CD4-positive, alpha-beta memory T cell (primary cell): ENCODE results near the gene ZBTB32. TPM values are rescaled to one million over a fixed set of nuclear protein-coding genes. Genes with fewer than 3 reads are reported as not detected.

Experiments used
- CTCF ChIA-PET: fragments of 350-600 bp; sonication (Branson Sonifier 250); formaldehyde crosslinking; loops from one replicate; lab custom pipeline; 2021; ENCODE audit warnings: inconsistent platforms; ENCODE audit not compliant: partially characterized antibody; lab: Charles Lee
- POLR2A ChIA-PET: fragments of 350-600 bp; sonication (Branson Sonifier 250); formaldehyde crosslinking; loops from one replicate; lab custom pipeline; 2021; ENCODE audit not compliant: partially characterized antibody; lab: Charles Lee
- DNase-seq, 5 donors: peaks; one replicate each; pipeline versions ENCODE4 v3.0.0 to v3.0.0-alpha.2; 2020 to 2022; ENCODE audit warnings: mixed read lengths in 1 of 5
- H3K27ac ChIP-seq: one replicate; pipeline ENCODE4 v1.7.0; 2013; ENCODE audit warnings: low read depth, low read length
- H3K27me3 ChIP-seq: 2 replicates; pipeline ENCODE4 v1.7.0; 2013; ENCODE audit warnings: mild to moderate bottlenecking, low read length, moderate library complexity; ENCODE audit not compliant: insufficient read depth
- H3K36me3 ChIP-seq: 2 replicates; pipeline ENCODE4 v1.7.0; 2013; ENCODE audit warnings: mild to moderate bottlenecking, low read length, moderate library complexity; ENCODE audit not compliant: insufficient read depth
- H3K4me1 ChIP-seq: 2 replicates; pipeline ENCODE4 v1.7.0; 2013; ENCODE audit warnings: mild to moderate bottlenecking, low read length, moderate library complexity; ENCODE audit not compliant: insufficient read depth
- H3K4me3 ChIP-seq, 2 donors: one replicate each; pipeline ENCODE4 v1.7.0; 2013; ENCODE audit warnings: low read length in 2 of 2, mild to moderate bottlenecking in 1 of 2
- H3K9me3 ChIP-seq, 2 donors: one replicate each; pipeline ENCODE4 v1.7.0; 2013; ENCODE audit warnings: low read length in 2 of 2, control low read depth in 1 of 2; ENCODE audit not compliant: control insufficient read depth in 1 of 2
- H3K27ac Mint-ChIP-seq, 7 donors: one replicate each; pipeline ENCODE4 v1.8.0; 2020 to 2021; ENCODE audit warnings: mixed read lengths in 7 of 7, mild to moderate bottlenecking in 6 of 7, inconsistent platforms in 3 of 7, moderate library complexity in 3 of 7
- H3K27me3 Mint-ChIP-seq, 2 donors: one replicate each; pipeline ENCODE4 v1.8.0; 2020 to 2021; ENCODE audit warnings: mixed read lengths in 2 of 2
- H3K36me3 Mint-ChIP-seq, 2 donors: one replicate each; pipeline ENCODE4 v1.8.0; 2020 to 2021; ENCODE audit warnings: mixed read lengths in 2 of 2, inconsistent platforms in 1 of 2, mild to moderate bottlenecking in 1 of 2
- H3K4me1 Mint-ChIP-seq, 4 donors: one replicate each; pipeline ENCODE4 v1.8.0; 2020 to 2021; ENCODE audit warnings: mixed read lengths in 4 of 4, mild to moderate bottlenecking in 1 of 4
- H3K4me3 Mint-ChIP-seq, 8 donors: one replicate each; pipeline ENCODE4 v1.8.0; 2020 to 2021; ENCODE audit warnings: mixed read lengths in 8 of 8, mild to moderate bottlenecking in 7 of 8, moderate library complexity in 6 of 8, inconsistent platforms in 3 of 8
- H3K9me3 Mint-ChIP-seq, 8 donors: one replicate each; pipeline ENCODE4 v1.8.0; 2020 to 2021; ENCODE audit warnings: mixed read lengths in 8 of 8, mild to moderate bottlenecking in 5 of 8, inconsistent platforms in 3 of 8, moderate library complexity in 1 of 8
- intact Hi-C: fragments of 100-400 bp; cut with micrococcal nuclease; formaldehyde crosslinking; loops from one replicate; pipeline ENCODE4 v1.15.1; 2023
- polyA plus RNA-seq, 2 donors: library from polyadenylated mRNA; unstranded; fragments of 300-500 nt; fragmentation: Illumina TruSeq; gene quantifications; one replicate each; pipeline ENCODE4 v1.2.3, GENCODE V29; 2021
- total RNA-seq, 2 experiments: library from RNA; stranded (reverse); gene quantifications; one replicate each; pipeline ENCODE4 v1.2.3, GENCODE V29; 2021

The ZBTB32 gene
- total and polyA plus RNA-seq, 4 experiments from 2014 or later: 0.45 to 0.50 (median 0.49) TPM; not detected in 1

DNA sequence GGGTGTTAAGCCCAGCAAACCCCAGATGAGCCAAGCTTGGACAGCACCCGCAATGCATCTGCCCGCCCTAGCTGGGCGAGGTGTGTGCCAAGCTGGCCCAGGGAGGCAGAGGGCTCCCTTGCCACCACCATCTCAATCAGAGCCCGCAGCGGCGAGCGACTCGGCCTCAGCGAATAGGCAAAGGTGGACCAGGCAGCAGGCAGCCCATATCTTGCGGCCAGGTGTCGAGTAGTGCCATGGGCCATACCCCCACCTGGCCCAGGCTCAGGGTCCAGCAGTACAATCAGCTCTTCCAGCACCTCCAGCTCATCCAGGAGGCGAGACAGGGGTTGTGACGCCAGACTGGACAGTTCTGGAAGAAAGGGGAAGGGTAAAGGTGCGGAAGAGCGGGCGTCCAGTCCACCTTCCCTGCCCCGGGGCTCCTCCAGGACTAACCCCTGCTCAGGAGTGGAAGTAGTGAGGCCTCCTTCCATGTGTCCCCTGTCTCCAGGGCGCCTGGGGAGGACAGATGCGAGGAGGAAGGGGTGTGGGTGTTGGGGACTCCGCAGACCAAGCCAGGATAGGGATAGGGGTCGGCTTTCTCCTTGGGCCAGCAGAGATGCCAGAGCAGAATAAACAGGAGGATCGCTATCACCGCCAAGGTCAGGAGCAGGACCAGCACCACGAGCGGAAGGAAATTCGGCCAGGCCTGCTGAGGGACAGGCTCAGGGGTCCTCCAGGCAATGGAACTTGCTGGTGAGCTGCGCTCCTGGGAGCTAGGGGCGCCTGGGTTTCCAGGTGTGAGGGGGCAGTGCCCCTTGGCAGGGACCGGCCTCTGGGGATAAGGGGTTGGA lies 35.1 kb downstream of the ZBTB32 start:
- Mint-ChIP-seq H3K27me3 (no peaks in the 10 kb centered on the region), H3K9me3 (no peaks in the 10 kb centered on the region), H3K4me1 (peaks cover 17 to 61% (median 39%) of the 10 kb centered on the region in 4 donors), H3K36me3 (peaks cover 15 to 42% of the 10 kb centered on the region in 2 donors), H3K4me3 (peak overlapping the region; percentile 52 to 98 (median 89)), H3K27ac (peak overlapping the region in 3 of 7 donors; percentile 52 to 99 (median 61))
- intact Hi-C loops: loop anchor here (1.0 to 10.0 kb wide), 4 partner anchors 22 to 1635 kb away; partner anchors contain the start of genes ARHGAP33 and ZNF527
- H3K9me3 ChIP-seq: no peaks in the 10 kb centered on the region
- no peaks in the 10 kb centered on the region for H3K27me3 ChIP-seq
- peak in 1 of 5 donors; percentile 29 for DNase-seq
- ChIA-PET POLR2A (interaction anchor here (1.0 to 5.7 kb wide), 13 partner anchors 10 to 96 kb away, joined by 3 to 37 read pairs (median 6); partner anchors contain the start of genes COX6B1, HSPB6, KMT2B and LIN37), CTCF (interaction anchor here (1.5 to 2.2 kb wide), 2 partner anchors 13 to 21 kb away, joined by 3 to 6 read pairs; partner anchors contain the start of gene KMT2B)
- H3K27ac ChIP-seq: no peak overlapping the region
- peaks cover 22% of the 10 kb centered on the region for H3K36me3 ChIP-seq
- peaks cover 57% of the 10 kb centered on the region for H3K4me1 ChIP-seq
- peak overlapping the region in 1 of 2 donors; percentile 88 for H3K4me3 ChIP-seq

DNA sequence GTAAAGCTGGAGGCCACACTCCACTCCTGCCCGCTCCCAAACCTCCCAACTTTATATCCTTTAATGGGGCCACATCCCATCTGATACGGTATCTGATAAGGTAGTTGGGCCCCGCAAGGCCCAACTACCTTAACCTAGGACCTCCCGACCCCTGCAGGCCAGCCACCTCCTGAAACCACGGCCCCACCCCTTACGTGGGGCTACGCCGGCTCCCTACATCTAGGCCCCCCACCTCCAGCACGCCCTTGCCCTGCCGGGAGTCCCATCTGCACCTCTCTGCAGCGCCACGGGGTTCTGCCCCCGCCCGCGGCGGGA lies 35.7 kb downstream of the ZBTB32 start:
- H3K9me3 ChIP-seq: no peaks in the 10 kb centered on the region
- H3K4me3 Mint-ChIP-seq: peak overlapping the region; percentile 88 to 98 (median 90)
- H3K27ac Mint-ChIP-seq: peak overlapping the region in 4 of 7 donors; percentile 57 to 99 (median 93)
- peaks cover 57% of the 10 kb centered on the region for H3K4me1 ChIP-seq
- no peaks in the 10 kb centered on the region for H3K27me3 ChIP-seq
- no peaks in the 10 kb centered on the region for H3K27me3 Mint-ChIP-seq
- H3K27ac ChIP-seq: peak overlapping the region; percentile 24
- peaks cover 18 to 62% (median 39%) of the 10 kb centered on the region in 4 donors for H3K4me1 Mint-ChIP-seq
- intact Hi-C loops: loop anchor here (1.0 to 10.0 kb wide), 4 partner anchors 23 to 1635 kb away; partner anchors contain the start of genes ARHGAP33 and ZNF527
- DNase-seq: no peak
- ChIA-PET POLR2A (interaction anchor here (0.9 to 5.7 kb wide), 17 partner anchors 9 to 97 kb away, joined by 3 to 37 read pairs (median 5); partner anchors contain the start of genes COX6B1, HSPB6, KMT2B and LIN37), CTCF (interaction anchor here (2.2 kb wide), 1 partner anchor 22 kb away, joined by 6 read pairs; the partner anchor contains the start of gene KMT2B)
- peaks cover 12 to 42% of the 10 kb centered on the region in 2 donors for H3K36me3 Mint-ChIP-seq
- peak overlapping the region; percentile 83 to 88 for H3K4me3 ChIP-seq
- peaks cover 17% of the 10 kb centered on the region for H3K36me3 ChIP-seq
- H3K9me3 Mint-ChIP-seq: no peaks in the 10 kb centered on the region

DNA sequence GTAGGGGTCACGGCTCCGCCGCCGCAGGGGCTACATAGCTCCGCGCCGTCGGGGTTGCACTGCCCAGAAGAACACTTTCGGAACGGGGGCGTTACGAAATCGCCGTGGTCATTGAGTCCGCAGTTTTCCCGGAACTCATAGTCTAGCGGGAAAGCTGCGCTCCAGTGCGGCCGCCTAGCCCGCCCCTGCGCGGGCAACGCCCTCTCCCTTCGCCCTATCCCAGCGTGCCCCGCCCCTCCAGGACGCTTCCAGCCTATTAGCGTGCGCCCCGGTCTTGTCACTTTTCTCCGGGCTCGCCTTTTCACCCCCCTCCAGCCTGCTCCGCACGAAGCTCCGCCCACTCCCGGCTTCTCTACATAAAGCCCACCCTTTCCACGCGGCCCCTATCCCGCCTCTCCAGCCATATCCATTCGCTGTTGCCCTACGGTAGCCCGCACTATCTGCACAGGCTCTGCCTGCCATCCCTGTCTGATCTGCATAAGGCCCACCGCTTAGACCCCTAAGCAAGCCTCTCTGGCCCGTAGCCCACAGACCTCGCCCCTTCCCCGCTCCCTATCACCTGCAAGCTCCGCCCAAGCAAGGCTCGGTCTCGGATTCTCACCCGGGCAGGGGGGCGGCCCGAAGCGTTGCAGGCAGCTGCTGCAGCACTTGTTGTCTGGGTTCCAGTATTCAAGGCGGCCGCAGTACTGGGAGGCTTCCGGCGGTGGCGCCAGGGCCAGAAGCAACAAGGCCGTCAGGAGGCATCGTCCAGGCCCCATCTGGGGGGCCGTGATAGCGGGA lies 36.3 kb downstream of the ZBTB32 start:
- Mint-ChIP-seq H3K4me3 (peak overlapping the region; percentile 88 to 98 (median 90)), H3K4me1 (peaks cover 17 to 65% (median 42%) of the 10 kb centered on the region in 4 donors), H3K36me3 (peaks cover 10 to 43% of the 10 kb centered on the region in 2 donors), H3K27ac (peak overlapping the region; percentile 93 to 99 (median 94)), H3K9me3 (no peaks in the 10 kb centered on the region), H3K27me3 (no peaks in the 10 kb centered on the region)
- ChIA-PET CTCF (interaction anchor here (2.2 kb wide), 1 partner anchor 22 kb away, joined by 6 read pairs; the partner anchor contains the start of gene KMT2B), POLR2A (interaction anchor here (0.9 to 5.7 kb wide), 17 partner anchors 8 to 97 kb away, joined by 3 to 37 read pairs (median 5); partner anchors contain the start of genes COX6B1, HSPB6, KMT2B and LIN37)
- Histone ChIP-seq H3K4me3 (peak overlapping the region; percentile 83 to 88), H3K4me1 (peaks cover 59% of the 10 kb centered on the region), H3K36me3 (peaks cover 17% of the 10 kb centered on the region), H3K27me3 (no peaks in the 10 kb centered on the region), H3K27ac (peak overlapping the region; percentile 77), H3K9me3 (no peaks in the 10 kb centered on the region)
- intact Hi-C loops: loop anchor here (1.0 to 10.0 kb wide), 4 partner anchors 23 to 1634 kb away; partner anchors contain the start of genes ARHGAP33 and ZNF527
- peak; percentile 90 to 97 (median 91) for DNase-seq

DNA sequence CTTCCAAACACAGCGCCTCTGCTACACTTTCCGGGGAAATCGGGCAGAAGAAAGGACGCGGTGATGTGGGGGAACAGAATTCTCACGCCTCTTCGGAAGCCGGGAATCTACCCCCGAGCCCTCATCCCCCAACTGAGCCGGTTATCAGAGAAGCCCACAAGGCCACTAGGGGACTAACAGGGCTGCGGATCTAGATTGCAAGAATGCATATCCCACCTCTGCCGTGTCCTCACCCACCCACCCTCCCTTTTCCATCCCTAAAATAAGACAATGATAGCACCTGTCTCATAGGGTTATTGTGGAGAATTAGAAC lies 36.8 kb downstream of the ZBTB32 start:
- peak overlapping the region; percentile 88 to 98 (median 92) for H3K4me3 Mint-ChIP-seq
- Histone ChIP-seq H3K4me1 (peaks cover 63% of the 10 kb centered on the region), H3K27ac (peak overlapping the region; percentile 77), H3K9me3 (no peaks in the 10 kb centered on the region), H3K27me3 (no peaks in the 10 kb centered on the region), H3K36me3 (peaks cover 17% of the 10 kb centered on the region), H3K4me3 (peak overlapping the region; percentile 83 to 88)
- H3K27me3 Mint-ChIP-seq: no peaks in the 10 kb centered on the region
- H3K9me3 Mint-ChIP-seq: no peaks in the 10 kb centered on the region
- H3K27ac Mint-ChIP-seq: peak overlapping the region; percentile 93 to 99 (median 97)
- ChIA-PET CTCF (interaction anchor here (2.2 kb wide), 1 partner anchor 23 kb away, joined by 6 read pairs; the partner anchor contains the start of gene KMT2B), POLR2A (interaction anchor here (1.0 to 5.7 kb wide), 12 partner anchors 8 to 98 kb away, joined by 3 to 37 read pairs (median 8); partner anchors contain the start of genes COX6B1, HSPB6, KMT2B and LIN37)
- H3K4me1 Mint-ChIP-seq: peaks cover 20 to 68% (median 47%) of the 10 kb centered on the region in 4 donors
- intact Hi-C loops: loop anchor here (10.0 kb wide), 1 partner anchor 1634 kb away; the partner anchor contains the start of gene ZNF527
- peaks cover 8 to 42% of the 10 kb centered on the region in 2 donors for H3K36me3 Mint-ChIP-seq
- DNase-seq: no peak

DNA sequence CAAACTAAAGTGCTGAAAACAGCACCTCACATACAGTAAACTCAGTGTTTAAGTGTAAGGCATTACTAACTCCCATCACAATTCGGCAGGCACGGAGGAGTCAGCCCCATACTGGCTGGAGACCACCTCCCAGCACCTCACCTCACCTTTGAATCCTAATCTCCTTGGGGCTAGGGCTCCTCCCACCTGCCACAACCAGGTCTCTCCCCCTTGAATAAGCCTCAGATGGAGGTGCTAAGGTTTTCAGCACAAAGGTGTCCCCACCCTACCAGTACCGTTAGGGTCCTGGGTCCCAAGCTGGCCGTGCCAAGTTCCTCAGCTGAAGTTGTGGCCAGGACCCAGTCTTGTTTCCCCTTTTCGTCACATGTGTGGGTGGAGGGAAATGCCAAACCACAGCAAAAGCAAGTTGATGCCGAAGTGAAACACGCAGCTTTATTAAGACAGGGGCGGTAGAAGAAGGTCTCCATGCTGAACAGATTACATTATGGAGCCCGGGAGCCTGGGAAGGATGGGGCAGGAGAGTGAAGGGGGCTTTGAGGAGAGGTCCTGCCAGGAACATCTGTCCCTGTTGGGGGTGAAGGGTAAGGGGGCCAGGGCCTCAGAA lies 37.9 kb downstream of the ZBTB32 start, which contains the start of gene IGFLR1:
Gene IGFLR1 (minus strand): TSS at position 332 of the 604 bp plus-strand sequence. CDS start 1,272 bp downstream, outside the sequence.
- no peaks in the 10 kb centered on the region for H3K27me3 Mint-ChIP-seq
- peaks cover 60% of the 10 kb centered on the region for H3K4me1 ChIP-seq
- intact Hi-C loops: loop anchor here (10.0 kb wide), 1 partner anchor 1633 kb away; the partner anchor contains the start of gene ZNF527
- ChIA-PET CTCF (interaction anchor here (0.6 to 0.8 kb wide), 2 partner anchors 13 to 14 kb away, joined by 3 read pairs; no protein-coding TSS in a partner anchor), POLR2A (interaction anchor here (0.8 to 4.6 kb wide), 15 partner anchors 9 to 211 kb away, joined by 3 to 51 read pairs (median 4); partner anchors contain the start of genes COX6B1, HSPB6, KMT2B and PROSER3)
- H3K4me3 Mint-ChIP-seq: peak within 1 kb of the TSS; percentile 88 to 97 (median 91)
- peak; percentile 71 to 83 (median 73) for DNase-seq
- no peaks in the 10 kb centered on the region for H3K9me3 ChIP-seq
- peaks cover 8 to 33% of the 10 kb centered on the region in 2 donors for H3K36me3 Mint-ChIP-seq
- peak within 1 kb of the TSS; percentile 77 for H3K27ac ChIP-seq
- no peaks in the 10 kb centered on the region for H3K9me3 Mint-ChIP-seq
- peak within 1 kb of the TSS; percentile 42 to 63 for H3K4me3 ChIP-seq
- H3K36me3 ChIP-seq: peaks cover 17% of the 10 kb centered on the region
- peaks cover 21 to 69% (median 45%) of the 10 kb centered on the region in 4 donors for H3K4me1 Mint-ChIP-seq
- peak within 1 kb of the TSS; percentile 95 to 99 (median 98) for H3K27ac Mint-ChIP-seq
- H3K27me3 ChIP-seq: no peaks in the 10 kb centered on the region
